NT2/D1 (cell line): ENCODE data around the gene CRIP3.

ENCODE experiments used
- SUZ12 ChIP-seq: IDR thresholded peaks from 2 replicates; pipeline ENCODE4 v1.6.1; 2011; ENCODE audit not compliant: insufficient read length, insufficient read depth; ENCODE audit errors: extremely low read depth
- YY1 ChIP-seq: IDR thresholded peaks from 2 replicates; pipeline ENCODE4 v1.6.1; 2011; ENCODE audit not compliant: insufficient read length, insufficient read depth
- ZNF274 ChIP-seq: IDR thresholded peaks from 2 replicates; pipeline ENCODE4 v1.6.1; 2011; ENCODE audit warnings: mild to moderate bottlenecking, low read depth, low read length

DNA sequence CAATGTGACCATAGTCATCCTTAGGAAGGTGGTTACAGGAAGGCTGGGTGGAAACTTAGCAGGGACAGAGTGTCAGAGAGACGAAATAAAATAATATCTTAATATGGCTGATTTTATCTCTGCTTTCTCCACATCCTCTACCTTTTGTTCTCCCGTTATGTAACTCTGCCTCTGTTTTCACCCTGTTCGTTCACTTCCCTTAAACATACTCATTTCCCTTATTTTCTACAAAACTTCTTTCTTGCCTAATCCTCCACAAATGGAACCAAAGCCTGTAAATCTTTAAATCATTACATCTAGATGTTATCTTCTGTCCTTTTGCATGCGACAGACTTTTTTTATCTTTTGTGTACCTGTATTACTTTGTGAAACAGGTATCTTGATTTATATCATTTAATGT, 23.3 kb upstream of the CRIP3 start:
- no peak for TF ChIP-seq YY1
- no peak for TF ChIP-seq SUZ12
- TF ChIP-seq ZNF274, result no peak
